Right lobe of liver (tissue), 4 donors: ENCODE results near the gene NAV2.

Source experiments
- CTCF ChIP-seq, 4 donors: fragments of 200-600 bp in 3 of 4; fragments of 450-650 bp in 1 of 4; IDR thresholded peaks; one replicate each; pipeline versions ENCODE4 v1.5.1 to v1.8.0; 2016 to 2022; ENCODE audit warnings: antibody characterized with exemption in 4 of 4, mild to moderate bottlenecking in 2 of 4
- POLR2A ChIP-seq: fragments of 450-650 bp; IDR thresholded peaks from one replicate; pipeline ENCODE4 v1.6.1; 2017; ENCODE audit warnings: antibody characterized with exemption, mild to moderate bottlenecking
- donor health status: DM: no; HTN: no; CAD: no.
- donor health status: DM: no; HTN: no; CAD: no.
- donor health status: DM: no; HTN: yes; CAD: no.

- no peak for TF ChIP-seq CTCF (IDR thresholded peaks at IDR 0.05)
- TF ChIP-seq POLR2A, result no peak
These were observed 5.4 kb downstream of the NAV2 start for GRCh38 chr11:19718051-19718450.
